HEK293 (cell line): ENCODE measurements around the gene CORO1C.

Experiments used
- IKZF3 ChIP-seq: fragments of 450-650 bp; IDR thresholded peaks from 2 replicates; pipeline ENCODE4 v1.5.0; 2018; ENCODE audit warnings: missing biosample characterization, mild to moderate bottlenecking, missing genetic modification characterization, moderate library complexity
- ZNF121 ChIP-seq: fragments of 450-650 bp; formaldehyde crosslinking; IDR thresholded peaks from 2 replicates; pipeline ENCODE4 v1.5.1; 2016; ENCODE audit warnings: missing biosample characterization, missing genetic modification characterization
- ZNF157 ChIP-seq: fragments of 450-650 bp; formaldehyde crosslinking; IDR thresholded peaks from 2 replicates; pipeline ENCODE4 v1.5.1; 2016; ENCODE audit warnings: missing biosample characterization, missing genetic modification characterization
- ZNF777 ChIP-seq: fragments of 450-650 bp; formaldehyde crosslinking; IDR thresholded peaks from 2 replicates; pipeline ENCODE4 v1.5.1; 2017; ENCODE audit warnings: missing biosample characterization, missing genetic modification characterization, borderline replicate concordance
- TF ChIP-seq, protein P1 (sequence below): fragments of 450-650 bp; formaldehyde crosslinking; IDR thresholded peaks from 2 replicates; pipeline ENCODE4 v1.5.1; 2016; ENCODE audit warnings: missing biosample characterization, missing genetic modification characterization
- TF ChIP-seq, protein P2 (sequence below): fragments of 450-650 bp; formaldehyde crosslinking; IDR thresholded peaks from 2 replicates; pipeline ENCODE4 v1.5.1; 2016; ENCODE audit warnings: missing biosample characterization, missing genetic modification characterization, borderline replicate concordance
- TF ChIP-seq, protein P3 (sequence below): fragments of 450-650 bp; formaldehyde crosslinking; IDR thresholded peaks from 2 replicates; pipeline ENCODE4 v1.5.1; 2016; ENCODE audit warnings: missing biosample characterization, missing genetic modification characterization

DNA sequence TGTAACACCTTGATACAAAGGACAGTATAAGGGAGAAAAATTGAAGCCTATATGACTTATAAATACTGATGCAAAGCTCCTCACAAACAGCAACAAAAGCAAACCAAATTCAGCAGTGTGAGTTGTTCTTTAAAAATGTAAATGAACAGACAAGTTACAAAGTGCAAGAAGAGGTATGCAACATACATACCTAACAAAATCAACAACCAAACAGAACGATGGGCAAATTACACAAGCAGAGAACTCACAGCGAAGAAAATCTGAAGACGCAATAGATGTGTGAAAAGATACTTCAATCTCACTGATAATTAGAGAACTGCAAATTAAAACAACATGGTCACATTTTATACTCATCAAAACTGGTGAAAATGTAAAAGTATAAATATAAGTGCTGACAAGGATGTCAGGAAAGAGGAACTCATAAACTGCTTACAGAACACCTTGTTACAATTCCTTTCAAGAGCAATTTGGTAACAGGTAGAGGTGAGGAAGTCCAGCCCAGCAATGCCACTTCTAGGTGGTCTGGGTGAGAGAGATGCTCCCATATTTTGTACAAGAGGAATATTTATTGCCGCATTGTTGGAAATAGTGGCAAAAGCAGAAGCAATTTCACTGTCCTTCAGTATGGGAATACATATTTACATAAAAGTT, 47.3 kb downstream of the CORO1C start:
- TF ChIP-seq, protein P1, sequence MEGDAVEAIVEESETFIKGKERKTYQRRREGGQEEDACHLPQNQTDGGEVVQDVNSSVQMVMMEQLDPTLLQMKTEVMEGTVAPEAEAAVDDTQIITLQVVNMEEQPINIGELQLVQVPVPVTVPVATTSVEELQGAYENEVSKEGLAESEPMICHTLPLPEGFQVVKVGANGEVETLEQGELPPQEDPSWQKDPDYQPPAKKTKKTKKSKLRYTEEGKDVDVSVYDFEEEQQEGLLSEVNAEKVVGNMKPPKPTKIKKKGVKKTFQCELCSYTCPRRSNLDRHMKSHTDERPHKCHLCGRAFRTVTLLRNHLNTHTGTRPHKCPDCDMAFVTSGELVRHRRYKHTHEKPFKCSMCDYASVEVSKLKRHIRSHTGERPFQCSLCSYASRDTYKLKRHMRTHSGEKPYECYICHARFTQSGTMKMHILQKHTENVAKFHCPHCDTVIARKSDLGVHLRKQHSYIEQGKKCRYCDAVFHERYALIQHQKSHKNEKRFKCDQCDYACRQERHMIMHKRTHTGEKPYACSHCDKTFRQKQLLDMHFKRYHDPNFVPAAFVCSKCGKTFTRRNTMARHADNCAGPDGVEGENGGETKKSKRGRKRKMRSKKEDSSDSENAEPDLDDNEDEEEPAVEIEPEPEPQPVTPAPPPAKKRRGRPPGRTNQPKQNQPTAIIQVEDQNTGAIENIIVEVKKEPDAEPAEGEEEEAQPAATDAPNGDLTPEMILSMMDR (tag by site-specific recombination) = no peak
- TF ChIP-seq IKZF3 (tag by site-specific recombination) = no peak
- no peak for TF ChIP-seq ZNF157
- TF ChIP-seq ZNF777 (tag by site-specific recombination) = no peak
- TF ChIP-seq, protein P2, sequence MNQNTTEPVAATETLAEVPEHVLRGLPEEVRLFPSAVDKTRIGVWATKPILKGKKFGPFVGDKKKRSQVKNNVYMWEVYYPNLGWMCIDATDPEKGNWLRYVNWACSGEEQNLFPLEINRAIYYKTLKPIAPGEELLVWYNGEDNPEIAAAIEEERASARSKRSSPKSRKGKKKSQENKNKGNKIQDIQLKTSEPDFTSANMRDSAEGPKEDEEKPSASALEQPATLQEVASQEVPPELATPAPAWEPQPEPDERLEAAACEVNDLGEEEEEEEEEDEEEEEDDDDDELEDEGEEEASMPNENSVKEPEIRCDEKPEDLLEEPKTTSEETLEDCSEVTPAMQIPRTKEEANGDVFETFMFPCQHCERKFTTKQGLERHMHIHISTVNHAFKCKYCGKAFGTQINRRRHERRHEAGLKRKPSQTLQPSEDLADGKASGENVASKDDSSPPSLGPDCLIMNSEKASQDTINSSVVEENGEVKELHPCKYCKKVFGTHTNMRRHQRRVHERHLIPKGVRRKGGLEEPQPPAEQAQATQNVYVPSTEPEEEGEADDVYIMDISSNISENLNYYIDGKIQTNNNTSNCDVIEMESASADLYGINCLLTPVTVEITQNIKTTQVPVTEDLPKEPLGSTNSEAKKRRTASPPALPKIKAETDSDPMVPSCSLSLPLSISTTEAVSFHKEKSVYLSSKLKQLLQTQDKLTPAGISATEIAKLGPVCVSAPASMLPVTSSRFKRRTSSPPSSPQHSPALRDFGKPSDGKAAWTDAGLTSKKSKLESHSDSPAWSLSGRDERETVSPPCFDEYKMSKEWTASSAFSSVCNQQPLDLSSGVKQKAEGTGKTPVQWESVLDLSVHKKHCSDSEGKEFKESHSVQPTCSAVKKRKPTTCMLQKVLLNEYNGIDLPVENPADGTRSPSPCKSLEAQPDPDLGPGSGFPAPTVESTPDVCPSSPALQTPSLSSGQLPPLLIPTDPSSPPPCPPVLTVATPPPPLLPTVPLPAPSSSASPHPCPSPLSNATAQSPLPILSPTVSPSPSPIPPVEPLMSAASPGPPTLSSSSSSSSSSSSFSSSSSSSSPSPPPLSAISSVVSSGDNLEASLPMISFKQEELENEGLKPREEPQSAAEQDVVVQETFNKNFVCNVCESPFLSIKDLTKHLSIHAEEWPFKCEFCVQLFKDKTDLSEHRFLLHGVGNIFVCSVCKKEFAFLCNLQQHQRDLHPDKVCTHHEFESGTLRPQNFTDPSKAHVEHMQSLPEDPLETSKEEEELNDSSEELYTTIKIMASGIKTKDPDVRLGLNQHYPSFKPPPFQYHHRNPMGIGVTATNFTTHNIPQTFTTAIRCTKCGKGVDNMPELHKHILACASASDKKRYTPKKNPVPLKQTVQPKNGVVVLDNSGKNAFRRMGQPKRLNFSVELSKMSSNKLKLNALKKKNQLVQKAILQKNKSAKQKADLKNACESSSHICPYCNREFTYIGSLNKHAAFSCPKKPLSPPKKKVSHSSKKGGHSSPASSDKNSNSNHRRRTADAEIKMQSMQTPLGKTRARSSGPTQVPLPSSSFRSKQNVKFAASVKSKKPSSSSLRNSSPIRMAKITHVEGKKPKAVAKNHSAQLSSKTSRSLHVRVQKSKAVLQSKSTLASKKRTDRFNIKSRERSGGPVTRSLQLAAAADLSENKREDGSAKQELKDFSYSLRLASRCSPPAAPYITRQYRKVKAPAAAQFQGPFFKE (tag by site-specific recombination) = no peak
- no peak for TF ChIP-seq ZNF121 (tag by site-specific recombination)
- TF ChIP-seq, protein P3, sequence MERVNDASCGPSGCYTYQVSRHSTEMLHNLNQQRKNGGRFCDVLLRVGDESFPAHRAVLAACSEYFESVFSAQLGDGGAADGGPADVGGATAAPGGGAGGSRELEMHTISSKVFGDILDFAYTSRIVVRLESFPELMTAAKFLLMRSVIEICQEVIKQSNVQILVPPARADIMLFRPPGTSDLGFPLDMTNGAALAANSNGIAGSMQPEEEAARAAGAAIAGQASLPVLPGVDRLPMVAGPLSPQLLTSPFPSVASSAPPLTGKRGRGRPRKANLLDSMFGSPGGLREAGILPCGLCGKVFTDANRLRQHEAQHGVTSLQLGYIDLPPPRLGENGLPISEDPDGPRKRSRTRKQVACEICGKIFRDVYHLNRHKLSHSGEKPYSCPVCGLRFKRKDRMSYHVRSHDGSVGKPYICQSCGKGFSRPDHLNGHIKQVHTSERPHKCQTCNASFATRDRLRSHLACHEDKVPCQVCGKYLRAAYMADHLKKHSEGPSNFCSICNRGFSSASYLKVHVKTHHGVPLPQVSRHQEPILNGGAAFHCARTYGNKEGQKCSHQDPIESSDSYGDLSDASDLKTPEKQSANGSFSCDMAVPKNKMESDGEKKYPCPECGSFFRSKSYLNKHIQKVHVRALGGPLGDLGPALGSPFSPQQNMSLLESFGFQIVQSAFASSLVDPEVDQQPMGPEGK (tag by site-specific recombination) = no peak
